Endothelial cell of umbilical vein (primary cell): ENCODE data around the gene JAKMIP1.

Source experiments
- CTCF ChIP-seq, 2 donors: IDR thresholded peaks; 1 replicate in 1 of 2; 2 replicates in 1 of 2; pipeline ENCODE4 v1.5.1; 2011; ENCODE audit warnings: low read length in 2 of 2, mild to moderate bottlenecking in 2 of 2, moderate library complexity in 2 of 2, control low read depth in 1 of 2, inconsistent platforms in 1 of 2, low read depth in 1 of 2; ENCODE audit not compliant: insufficient read depth in 1 of 2; ENCODE audit errors: extremely low read depth in 1 of 2
- POLR2A ChIP-seq: IDR thresholded peaks from 2 replicates; pipeline ENCODE4 v1.6.1; 2012; ENCODE audit warnings: low read depth, mild to moderate bottlenecking, control low read depth, low read length

DNA sequence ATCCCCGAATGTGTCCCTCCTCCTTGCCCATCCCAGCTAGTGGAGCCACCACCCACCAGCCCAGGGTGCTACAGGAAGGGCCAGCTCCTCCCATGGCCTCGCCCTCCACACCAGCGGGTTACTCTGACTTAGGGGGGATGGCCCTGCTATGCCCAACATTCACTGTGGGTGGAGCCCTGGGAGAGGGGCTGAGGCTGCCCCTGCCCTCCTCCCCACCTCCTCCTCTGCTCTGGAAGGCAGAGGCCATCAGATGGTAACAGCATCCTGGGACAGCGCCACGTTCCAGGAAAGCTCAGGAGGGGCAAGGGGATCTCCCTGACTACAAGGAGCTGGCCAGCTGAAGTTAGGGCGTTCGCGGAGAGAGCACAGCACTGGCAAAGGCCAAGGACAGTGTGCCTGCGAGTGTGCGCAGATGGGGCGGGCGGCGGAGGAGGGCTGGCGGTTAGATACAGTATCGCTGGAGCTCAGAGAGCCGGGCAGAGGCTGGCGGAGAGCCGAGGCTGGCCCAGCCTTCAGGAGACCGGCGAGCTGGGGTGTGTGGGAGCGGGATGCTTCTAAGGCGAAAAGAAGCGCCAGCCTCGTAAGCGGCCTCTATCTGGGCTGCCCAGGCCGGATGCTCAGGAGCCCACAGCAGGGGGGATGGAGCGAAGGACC, 1.5 kb downstream of the JAKMIP1 start:
- TF ChIP-seq CTCF (IDR thresholded peaks at IDR 0.05; ENCODE audit: extremely low read depth in 1 of 2, insufficient read depth in 1 of 2, low read depth in 1 of 2, low read length in 2 of 2), result no peak
- TF ChIP-seq POLR2A, result no peak
